Right hindlimb (tissue), 1 donor: ENCODE results near the gene C16orf89.
A peak's percentile ranks its signal among the peaks of the same experiment; 100 is the strongest.
"Not testable (repeated sequence)": the region's sequence is repeated elsewhere in the genome, so short reads cannot be mapped to it uniquely, and the experiment has no call there.

ENCODE experiments used
- DNase-seq: peaks from one replicate; pipeline ENCODE4 v3.0.0-alpha.2; 2018

C16orf89 gene

DNA sequence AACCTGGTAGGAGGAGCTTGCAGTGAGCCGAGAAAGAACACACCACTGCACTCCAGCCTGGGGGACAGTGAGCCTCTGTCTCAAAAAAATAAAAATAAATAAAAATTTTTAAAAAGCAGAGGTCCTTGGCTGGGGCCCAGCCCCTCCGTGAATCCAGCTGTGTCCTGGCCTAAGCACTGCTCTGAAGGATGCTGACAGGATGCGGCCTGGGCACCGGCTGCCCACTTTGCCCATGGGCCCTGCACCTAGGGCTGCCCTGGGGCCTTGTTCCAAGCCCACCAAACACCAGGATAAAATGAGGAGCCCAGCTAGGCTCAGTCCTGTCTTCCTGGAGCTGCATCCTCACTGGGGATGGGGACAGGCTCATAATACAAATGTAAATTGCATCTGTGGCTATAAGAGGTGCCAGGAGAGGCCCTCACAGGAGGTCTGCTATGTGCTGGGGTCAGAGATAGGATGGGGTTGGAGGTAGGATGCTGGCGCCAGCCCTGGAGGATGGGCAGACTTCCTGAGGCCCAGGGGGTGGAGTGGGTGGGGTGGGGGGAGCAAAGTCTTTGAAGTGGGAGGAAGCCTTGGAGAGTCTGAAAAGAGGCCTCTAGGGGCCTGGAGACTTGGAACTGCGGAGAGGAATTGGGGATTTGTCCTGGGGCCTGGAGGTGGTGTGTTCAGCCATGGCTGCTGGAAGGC, 6.2 kb downstream of the C16orf89 start:
- no peak for DNase-seq

DNA sequence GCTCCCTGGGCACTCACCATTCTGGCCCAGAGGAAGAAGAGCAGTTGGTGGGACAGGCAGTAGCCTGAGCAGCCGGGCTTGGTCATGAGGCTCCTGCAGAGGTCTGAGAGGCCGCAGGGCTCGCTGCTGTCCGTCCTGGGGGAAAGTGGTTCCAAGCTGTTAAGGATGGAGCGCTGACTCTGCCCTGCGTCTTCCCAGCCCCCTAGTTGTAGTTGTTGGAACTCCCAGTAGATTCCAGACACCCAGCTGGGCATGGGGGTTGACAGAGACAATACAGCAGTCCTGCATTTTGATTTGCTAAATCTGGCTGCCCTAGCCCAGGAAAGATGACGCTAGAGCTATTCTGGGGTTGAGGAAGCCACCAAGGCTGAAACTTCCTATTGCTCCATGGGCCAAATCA, 7.3 kb downstream of the C16orf89 start:
- DNase-seq: no peak

GRCh38 chr16:5056352-5056751, 9.4 kb downstream of the C16orf89 start:
- no peak for DNase-seq

- DNase-seq: no peak
Measured at GRCh38 chr16:5054876-5055865, 10.6 kb downstream of the C16orf89 start.

- no peak for DNase-seq
Measured at GRCh38 chr16:5046914-5047313, 18.8 kb downstream of the C16orf89 start.

DNA sequence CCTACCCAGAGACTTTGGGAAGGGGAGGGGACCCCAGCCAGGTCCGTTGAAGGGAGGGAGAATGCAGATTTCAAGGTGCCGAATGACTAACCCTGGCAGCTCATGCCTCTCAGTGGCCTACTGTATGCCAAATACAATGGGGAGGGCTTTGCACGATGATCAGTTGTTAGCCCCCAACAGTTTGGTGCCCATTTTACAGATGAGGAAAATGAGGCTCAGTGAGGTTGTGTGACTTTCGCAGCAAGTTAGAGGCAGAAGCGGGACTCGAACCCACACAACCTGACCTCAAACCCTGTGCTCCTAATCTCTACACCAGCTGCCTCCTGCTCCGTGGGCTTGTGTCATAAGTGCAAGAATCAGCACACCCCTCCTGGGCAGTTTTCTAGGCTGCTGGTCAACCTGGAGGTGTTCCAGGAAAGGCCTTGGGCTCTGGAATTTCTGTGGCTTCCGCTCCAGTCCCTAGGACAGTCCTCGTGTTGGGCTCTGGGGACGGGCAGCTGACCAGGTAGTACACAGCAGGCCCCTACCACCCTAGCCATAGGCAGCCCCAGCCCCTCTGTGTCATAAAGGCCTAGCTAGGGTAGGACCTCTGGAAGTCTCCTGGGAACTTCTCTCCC, 20.1 kb downstream of the C16orf89 start:
- DNase-seq: no peak

DNA sequence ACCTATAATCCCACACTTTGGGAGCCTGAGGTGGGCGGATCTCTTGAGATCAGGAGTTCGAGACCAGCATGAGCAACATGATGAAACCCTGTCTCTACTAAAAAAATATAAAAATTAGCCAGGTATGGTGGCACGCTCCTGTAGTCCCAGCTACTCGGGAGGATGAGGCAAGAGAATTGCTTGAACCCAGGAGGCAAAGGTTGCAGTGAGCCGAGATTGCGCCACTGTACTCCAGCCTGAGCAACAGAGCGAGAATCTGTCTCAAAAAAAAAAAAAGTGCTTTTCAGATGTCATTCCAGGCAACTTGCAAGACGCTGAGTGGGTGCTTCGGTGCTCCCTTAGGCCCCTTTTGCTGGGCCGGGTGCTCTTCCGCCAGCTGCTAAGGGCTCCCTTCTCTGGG, 21.2 kb downstream of the C16orf89 start:
- not testable (repeated sequence) for DNase-seq

- DNase-seq: no peak
Measured at GRCh38 chr16:5044011-5044540, 21.7 kb downstream of the C16orf89 start.

DNA sequence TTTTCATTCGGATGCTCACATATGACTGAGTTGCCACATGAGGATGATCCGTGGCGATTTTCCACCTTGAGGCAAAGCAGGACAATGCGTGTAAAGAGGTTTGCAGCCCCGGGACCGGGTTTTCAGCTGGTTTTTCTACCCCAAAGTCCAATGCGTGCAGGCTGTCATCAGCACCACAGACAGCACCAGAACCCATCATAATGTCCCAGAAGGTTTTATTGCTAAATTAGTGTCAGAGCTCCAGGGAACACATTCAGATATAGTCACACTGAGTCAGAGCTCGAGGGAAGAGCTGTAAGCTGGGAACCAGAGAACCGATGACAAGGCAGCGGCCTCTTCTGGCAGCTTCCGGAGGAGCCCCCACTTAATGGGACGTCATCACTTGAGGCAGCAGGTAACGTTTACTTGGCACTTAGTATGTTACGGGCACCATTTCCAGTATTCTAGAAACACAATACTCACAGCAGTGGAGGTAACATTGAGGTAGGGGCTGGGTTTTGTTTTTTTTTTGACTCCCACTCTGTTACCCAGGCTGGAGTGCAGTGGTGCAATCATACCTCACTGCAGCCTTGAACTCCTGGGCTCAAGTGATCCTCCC, 23.1 kb downstream of the C16orf89 start:
- no peak for DNase-seq

DNA sequence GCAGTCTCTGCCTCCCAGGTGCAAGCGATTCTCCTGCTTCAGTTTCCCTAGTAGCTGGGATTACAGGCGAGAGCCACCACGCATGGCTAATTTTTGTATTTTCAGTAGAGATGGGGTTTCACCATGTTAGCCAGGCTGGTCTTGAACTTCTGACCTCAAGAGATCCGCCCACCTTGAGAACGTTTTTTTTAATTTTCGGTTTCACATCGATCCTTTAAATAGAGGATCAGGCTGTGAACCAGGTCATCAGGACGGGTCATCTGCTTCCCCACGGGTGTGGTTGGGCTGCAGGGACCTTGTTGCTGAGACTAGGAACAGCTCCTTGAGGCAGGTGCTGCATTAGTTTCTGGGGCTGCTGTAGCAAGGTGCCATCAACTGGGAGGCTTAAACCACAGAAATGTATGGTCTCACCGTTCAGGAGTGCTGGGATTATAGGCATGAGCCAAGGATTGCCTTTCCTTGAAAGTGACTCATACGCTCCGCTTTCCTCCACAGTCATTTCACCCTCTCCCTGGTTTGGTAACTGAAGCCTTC, 24.1 kb downstream of the C16orf89 start:
- no peak for DNase-seq

DNA sequence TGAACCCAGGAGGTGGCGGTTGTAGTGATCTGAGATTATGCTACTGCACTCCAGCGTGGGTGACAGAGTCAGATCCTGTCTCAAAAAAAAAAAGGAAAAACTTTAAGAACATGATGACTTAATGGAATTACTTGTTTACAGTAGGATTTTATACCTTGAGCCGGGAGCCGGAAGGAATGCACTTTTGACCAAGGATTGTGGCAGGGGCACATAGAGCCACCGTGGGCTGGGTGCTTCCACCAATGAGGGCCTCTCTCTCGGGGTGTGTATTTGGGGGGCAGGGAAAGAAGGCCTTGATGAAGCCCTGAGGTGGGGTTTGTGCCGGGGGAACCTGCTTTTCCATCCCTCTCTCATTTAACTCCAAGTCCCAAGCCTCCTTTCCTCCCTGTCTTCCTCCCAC, 25.3 kb downstream of the C16orf89 start:
- no peak for DNase-seq

DNA sequence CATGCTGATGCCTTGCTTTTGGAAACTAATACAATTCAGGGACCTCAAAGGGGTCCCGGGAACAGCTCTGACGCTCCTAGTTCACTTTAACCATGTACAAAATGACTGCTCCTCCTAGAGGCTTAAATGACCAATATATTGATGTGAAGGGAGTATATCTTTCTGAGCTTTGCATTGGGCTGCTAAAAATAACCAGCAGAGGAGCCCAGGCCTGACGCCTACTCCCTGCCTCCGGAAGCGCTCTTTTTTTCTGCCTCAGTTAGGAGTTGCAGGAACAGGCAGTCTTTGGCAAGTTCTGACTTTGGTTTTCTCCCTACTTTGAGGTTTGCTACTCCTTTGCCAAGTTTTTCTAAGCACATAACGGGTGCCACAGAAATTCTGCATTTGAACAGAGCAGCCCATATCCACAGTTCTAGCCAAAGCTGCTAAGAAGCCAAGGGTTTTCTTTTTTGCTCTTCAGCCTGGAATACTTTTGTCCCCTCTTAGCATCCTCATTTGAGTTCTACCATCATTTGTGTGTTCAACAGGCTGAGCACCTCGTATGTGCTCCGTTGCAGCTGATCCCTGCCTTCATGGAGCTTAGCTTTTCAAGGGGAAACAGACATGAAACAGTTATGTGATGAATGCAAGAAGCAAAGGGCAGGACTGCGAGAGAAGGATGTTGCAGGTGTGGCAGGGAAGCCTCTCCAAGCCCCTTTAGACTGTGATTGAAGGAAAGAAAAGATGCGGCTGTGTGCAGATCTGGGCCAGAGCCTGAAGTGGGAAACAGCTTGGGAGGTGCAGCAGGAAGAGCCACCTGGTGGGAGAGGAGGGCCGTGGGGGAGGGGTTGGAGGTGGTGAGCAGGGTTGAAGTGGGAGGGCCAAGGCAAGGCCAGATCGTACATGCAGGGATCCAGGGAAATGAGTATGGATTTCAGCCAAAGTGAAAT, 29.3 kb downstream of the C16orf89 start:
- no peak for DNase-seq

GRCh38 chr16:5035909-5036227, 29.9 kb downstream of the C16orf89 start:
- DNase-seq: no peak

GRCh38 chr16:5034167-5034523, 31.6 kb downstream of the C16orf89 start:
- no peak for DNase-seq

DNA sequence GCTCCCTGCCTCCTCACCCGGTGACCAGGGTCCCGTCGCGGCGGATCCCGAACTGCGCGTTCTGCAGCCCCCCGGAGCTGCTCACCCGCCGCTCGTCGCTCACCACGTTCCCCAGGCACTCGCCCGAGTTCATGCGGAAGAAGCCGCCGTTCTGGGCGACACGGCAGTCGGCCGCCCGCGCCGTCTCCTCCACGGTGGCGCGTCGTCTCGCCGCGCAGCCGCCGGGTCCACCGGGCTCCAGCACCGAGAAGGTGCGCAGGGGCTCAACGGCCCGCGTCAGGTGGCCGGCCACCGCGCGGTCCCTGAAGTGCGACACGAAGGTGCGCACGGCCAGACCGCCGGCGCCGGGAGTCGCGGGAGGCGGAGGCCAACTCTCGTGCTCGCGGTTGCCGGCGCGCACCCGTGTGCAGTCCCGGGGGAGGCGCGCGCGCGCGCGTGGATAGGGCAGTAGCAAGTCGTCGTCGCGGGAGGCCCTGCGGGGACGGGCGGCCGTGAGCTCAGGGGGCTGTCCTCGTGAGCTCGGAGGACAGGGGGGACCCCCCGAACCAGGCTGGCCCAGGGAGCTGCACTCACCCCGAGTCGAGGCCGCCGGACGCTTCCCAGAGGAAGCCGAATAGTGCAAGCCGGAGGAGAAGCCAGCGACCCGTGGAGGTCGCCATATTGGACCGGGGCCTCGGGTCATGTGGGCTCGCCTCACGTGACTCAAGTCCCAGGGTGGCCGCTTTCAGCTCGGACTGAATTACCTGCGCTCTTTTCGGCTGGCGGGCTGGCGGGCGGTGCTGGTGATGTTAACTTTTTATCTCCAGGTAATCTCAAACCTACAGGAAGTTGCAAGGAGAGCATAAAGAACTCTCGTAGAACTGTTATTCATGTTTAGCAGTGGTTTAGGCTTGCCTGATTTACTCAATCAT, 32.2 kb downstream of the C16orf89 start, which contains the start of gene NAGPA:
TSS of gene NAGPA (minus strand) at position 680 of the 911 bp plus-strand sequence. CDS start at position 659, 21 bp downstream.
- DNase-seq: peak; percentile 92

DNA sequence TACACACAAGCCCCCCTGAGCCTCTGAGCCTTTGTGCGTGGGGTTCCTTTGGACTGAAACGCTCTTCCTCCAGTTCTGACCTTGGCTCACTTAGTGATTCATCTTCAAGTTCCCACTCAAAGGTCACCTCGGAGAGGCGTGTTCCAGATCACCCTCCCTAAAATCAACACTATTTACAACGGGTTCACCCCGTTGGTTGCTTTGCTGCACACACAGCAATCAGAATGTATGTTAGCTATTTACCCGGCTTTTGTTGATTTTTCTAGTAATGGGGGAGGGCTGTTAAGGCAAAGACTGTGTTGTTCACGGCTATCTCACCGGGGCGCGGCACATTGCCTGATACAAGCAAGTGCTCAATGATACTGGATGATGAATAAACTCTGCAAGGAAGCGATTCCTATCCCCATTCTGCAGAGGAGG, 33.0 kb downstream of the C16orf89 start:
- DNase-seq: no peak

- DNase-seq: no peak
Measured at GRCh38 chr16:5031601-5032000, 34.2 kb downstream of the C16orf89 start.

- no peak for DNase-seq
Measured at GRCh38 chr16:5030251-5030870, 35.4 kb downstream of the C16orf89 start.

DNA sequence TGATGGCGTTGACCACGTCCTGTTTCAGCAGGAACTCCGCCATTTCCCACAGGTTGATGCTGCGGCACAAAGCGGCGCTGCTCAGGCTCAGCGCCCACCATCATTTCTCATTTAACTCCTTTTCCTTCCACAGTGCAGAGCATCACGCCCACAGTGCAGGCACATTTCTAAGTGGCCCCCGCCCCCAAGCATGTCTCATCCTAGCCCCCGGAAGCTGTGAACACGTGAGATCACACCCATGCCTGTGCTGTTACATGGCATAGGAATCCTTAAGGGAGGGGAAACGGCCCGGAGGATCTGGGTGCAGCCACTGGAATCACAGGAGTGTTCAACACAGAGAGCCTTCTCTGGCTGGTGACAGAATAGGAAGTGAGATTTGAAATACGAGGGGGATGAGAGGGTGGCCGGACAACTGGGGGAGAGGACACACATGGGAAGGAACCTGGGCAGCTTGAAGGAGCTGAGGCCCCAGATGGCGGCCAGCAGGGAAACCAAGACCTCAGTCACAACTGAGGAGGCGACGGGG, 36.7 kb downstream of the C16orf89 start:
- no peak for DNase-seq
